NCI-H1436 (cell line): ENCODE measurements around the gene ZNHIT2.

ENCODE experiments used
- DNase-seq: peaks from one replicate; lab custom pipeline; 2025; lab: John Stamatoyannopoulos, UW

ZNHIT2 gene

DNA sequence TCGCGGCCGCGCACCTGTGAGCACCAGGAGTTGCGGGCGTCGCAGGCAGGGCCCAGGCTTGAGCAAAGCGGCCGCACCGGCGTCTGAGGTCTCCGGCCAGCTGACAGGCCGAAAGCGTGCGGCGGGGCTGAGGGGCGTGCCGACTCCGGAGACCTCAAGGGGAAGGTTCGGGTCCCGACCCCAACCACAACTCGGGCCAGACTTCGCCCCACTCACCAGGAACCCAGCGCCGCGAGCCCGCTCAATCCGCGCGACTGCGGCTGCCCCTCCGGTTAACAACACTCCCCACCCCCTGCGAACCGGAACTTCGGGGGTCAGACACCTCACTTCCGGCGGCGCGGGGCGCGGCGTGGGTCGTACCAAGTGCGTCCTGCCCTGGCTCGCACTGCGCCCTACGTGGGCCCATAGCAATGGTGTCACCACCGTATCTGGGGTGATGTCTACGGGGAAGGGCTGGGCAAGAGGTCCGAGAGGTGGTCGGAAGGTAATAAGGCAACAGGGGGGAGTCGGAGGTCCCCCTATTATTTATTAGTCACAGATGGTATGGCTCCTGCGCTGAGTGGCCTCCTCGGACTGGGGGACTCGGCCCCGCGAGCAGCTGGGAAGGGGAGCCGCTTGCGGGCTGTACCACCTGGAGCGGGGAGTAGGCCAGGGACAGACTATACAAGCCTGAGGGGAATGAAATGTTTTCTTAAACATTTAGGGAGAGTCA, 16.9 kb upstream of the ZNHIT2 start, which contains the start of gene SYVN1:
SYVN1 (minus strand) TSS at position 280 of the 712 bp plus-strand sequence. CDS start 918 bp downstream, outside the sequence.
- DNase-seq, result peak; percentile 81

DNA sequence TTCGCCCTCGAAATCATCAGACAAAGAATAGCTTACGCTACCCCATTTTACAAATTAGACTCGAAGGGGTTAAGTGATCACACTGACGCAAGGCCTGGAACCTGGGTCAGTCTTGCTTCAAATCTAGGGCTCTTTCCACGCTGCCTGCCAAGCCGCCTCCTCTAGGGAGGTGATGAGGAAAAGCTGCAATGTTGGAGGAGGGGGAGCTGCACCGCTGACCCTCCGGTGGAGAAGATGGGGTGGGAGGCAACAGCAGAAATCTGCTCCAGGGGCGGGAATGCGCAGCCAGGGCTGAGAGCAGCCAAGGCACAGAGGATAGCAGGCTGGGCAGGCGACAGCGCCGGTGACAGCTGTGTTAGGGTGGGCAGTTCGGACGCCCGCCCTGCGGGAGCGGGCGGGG, 16.2 kb upstream of the ZNHIT2 start:
- DNase-seq, result no peak

DNA sequence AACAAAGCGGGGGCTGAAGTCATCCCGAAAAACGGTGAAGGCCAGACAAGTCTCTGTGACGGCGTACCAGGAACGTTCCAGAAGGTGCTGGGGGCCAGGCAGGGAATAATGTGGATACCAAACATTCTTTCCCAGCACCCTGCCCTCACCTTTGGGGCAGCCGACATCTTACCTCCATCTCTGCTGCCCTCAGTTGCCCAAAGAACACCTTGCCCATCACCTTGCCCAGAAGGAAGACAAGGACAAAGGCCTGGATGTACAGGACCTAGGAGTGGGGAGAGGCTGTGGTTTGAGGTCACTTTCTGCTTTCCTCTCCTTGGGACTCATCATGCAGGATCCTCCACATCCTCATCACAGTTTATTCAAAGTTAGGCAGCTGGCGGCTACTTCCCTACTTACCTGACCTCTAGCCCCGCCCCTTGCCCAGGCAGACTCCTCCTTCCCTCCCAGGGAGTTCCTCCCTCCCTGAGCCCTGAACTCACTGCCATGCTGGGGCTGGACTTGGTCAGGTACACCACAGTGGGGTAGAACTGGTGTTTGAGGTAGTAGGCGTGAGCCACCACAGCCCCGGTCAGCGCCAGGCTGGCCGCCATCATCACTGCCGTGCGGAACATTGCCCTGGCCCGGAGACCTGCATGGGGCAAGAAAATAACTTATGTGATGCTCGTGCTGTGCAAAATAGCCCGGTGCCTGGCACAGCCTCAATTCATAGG, 15.6 kb upstream of the ZNHIT2 start:
- no peak for DNase-seq

DNA sequence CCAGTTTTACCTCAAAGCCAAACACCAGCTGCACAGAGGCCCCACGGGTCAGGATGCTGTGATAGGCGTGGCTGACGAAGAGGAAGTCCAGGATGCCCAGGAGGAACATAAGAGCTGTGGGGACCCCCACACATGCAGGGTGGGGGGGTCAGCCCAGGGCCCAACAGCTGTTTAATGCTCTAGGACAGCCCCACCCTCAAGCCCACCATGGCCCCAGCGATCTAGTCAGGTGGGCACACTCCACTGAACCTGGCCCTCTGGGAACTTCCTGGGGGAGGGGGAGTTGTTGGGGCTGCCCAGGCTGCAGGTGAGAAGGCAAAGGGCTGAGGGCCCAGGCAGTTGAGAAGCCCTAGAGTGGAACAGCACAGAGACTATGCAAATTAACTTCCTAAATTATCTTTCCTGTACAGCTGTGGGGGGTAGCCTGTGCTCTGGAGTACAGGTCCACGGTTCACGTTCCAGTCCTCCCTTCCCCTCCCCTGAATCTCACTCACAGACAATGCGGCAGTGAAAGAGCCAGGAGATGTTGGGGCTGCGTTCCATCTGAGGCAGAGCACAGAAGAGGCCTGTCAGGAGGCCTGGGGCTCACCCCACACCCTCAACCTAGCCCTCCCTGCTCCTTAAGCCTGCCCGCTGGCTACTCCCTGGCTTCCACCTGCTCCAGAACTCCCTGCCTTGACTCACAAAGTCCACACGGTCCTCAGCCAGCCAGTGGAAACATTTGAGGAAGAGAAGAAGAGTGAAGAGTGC, 14.9 kb upstream of the ZNHIT2 start:
- no peak for DNase-seq

DNA sequence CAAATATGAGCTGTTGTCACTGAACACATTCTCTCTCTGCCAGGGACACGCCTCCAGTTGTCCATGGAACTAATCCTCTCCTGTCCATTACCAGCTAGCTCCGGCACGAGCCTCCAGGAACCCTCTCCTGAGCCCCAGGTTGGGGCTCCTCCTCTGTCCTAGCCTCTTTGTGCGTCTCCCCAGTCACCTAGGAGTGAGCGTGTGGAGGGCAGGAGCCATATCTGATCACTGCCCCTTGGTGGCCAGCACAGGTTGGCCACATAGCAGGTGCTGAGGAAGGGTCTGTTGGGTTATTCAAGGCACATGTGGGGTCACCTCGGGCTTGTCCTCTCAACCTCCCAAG, 14.4 kb upstream of the ZNHIT2 start:
- DNase-seq, result no peak

DNA sequence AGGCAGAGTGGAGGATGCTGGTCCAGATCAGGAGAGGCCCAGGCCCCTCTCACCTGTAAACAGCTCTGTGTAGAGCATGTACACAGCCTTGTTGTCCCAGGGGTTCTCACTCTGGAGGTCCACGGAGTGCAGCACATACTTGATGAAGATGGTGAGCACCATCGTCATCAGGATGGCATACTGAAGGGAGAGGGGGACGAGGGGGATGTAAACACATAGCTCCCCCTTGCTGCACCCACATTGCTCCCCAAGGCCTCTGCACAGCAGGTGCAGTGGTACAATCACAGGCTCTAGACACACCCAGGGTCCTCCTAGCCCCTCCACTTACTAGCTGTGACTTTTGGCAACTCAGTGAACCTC, 13.9 kb upstream of the ZNHIT2 start:
- DNase-seq, result no peak

DNA sequence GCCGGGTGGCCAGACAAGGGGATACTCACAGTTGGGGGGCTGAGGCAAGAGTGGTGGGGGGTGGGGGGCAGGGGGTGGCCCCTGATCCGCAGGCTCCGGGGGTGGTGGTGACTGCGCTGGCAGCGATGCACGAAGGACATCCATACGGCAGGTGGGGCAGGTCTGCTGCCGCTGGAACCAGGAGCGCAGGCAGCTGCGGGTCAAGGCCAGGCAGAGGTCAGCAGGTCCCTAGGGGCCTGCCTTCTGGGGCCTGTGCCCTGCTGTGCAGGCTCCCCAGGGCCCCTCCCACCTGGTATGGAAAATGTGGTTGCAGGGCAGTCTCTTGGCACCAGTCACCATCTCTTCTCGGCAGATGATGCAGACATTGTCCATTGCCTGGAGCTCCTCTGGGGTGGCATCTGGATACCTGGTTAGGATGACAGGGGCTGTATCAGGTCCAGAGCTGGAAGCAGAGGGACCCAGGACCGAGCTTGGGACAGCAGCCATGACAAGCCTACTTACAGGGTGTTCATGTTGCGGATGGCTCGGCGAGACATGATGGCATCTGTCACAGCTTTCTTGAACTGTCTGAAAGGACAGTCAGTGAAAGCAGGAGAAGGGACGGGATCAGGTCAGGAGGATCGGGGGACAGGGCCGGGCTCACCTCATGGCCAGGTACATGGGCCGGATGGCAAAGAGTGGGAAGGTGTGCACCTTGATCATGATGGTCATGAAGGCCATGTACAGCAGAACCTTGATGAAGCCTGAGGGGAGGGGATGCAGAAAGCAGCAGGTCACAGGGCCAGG, 13.3 kb upstream of the ZNHIT2 start:
- DNase-seq, result no peak

DNA sequence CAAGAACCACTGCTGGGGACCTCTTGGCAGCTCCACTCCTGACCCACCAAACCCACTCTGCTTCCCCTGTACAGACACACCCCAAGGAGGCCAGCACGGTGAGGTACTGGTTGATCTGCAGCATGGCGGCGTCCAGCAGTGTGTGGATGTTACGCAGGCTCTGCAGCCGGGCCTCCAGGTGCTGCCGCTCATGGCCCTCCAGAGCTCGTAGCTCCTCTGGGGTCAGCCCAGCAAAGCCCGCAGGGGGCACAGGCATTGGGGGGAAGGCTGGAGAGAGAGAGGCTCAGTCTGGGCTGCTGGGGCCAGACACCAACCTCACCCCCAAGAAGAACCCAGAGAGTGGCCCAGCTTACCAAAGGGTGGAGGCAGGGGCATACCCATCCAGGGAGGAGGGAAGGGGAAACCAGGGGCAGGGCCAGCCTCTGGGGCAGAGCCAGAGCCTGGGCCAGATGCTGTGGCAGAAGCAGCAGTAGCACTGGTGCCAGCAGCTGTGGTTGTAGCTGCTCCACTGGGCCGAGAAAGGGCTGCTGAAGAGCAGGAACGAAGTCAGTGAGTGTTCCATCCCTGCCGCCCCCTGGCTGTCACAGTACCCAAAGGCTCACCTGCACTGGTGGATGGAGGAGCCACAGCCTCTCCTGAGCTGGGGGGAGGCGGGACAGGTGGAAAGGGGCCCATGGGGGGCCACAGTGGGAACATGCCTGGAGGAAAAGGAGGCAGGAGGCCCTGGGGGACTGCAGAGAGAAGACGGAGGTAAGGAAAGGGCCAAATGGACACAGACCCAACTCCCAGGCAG, 12.3 kb upstream of the ZNHIT2 start:
- DNase-seq, result no peak

DNA sequence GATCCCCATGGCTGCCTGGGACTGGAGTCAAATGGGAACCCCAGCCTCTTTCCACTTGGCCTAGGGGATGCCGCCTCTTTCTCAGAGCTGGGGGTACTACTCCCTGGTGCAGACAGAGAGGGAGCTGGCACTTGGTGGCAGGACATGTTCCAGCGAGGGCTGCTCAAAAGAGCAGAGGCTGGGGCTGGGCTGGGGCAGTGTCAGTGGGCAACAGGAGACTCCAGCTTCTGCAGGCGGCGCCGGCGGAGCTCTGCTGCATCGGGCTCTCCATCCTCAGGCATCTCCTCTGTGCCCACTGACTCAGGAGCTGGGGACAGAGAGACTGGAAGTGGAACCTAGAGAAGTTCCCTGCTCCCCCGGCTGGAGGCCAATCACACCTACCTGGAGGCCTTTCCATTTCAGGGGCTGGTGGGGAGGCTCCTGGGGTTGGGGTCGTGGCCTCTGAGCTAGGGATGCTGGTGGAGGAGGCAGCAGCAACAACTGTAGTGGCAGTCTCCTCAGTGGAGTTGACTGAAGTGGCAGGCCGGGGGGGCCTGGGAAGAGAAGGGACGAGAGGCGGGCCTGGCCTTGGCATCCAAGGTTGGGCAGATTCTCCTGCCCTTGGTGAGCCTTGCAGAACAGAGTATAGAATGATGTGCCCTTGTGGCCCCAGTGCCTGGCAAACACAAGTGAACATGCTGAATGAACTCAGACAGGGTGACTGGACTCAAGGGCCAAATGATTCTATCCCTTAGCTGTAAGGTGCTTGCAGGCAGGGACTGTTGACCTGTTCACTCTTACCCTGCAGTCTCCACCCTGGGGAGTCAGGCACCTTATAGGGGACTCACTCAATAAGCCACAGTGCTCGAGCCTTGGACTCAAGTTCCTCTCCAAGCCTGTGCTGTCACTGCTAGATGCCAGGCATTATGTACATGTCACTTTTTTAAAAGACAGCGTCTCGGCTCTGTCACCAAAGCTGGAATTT, 11.0 kb upstream of the ZNHIT2 start:
- no peak for DNase-seq

DNA sequence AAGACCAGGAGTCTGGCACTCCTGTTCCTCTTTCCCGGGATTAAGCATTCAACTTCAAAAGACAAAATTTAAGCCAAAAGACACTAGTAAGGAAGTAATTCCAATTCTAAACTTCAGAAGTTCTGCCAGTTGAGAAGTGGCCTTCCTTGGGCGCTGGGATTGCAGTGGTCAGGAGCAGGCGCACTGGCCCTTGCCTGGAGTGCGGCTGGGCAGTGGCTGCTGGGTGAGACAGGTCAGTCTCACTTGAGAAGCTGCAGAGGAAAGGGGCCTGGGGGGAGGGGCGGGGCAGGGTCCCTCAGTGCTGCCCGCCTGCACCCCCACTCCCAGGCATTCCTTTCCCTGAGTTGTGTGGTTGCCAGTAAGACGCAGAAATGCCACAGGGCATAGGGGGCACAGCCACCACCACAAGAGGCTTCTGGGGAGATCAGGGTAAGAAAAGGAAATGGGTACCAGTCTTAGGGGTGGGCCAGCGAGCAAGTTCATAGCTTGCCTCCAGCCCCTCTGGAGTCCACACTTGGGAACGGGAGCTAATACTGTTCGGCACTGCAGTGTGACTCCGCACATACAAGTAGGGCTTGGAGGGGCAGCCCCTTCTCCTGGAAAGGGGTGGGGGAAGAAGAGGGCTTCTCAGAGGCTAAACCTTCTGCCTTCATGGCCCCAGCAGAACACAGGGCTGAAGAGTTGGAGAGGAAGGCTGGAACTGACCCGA, 10.1 kb upstream of the ZNHIT2 start:
- DNase-seq, result no peak

DNA sequence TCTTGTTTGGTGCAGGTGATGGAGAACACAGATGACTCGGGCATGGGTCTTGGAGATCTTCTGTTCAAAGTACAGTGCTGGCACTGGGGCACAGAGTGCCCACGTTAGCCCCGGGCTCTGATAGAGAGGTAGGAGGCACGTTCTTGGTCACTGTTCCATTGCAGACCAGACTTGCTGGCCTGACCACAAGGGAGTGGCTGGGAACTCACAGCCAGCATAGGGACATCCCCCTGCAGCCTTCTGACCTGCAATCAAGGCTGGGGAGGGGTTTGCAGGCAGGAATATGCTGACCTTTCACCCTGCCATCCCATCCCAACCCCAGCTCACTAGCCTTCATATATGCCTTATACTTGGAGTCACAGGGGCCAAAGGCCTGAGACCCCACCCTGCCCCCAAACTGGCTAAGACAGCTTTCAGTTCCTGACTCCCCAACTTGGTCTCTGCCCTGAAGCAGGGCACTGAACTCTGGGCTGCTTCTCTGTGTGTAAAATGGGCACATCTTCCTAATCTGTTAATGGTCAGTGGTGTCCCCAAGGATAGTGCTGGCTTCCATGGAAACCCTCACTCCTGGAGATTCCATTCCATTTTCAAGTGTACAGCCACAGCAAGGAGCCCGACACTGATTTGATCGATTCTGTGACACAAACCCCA, 9.2 kb upstream of the ZNHIT2 start:
- DNase-seq, result no peak

DNA sequence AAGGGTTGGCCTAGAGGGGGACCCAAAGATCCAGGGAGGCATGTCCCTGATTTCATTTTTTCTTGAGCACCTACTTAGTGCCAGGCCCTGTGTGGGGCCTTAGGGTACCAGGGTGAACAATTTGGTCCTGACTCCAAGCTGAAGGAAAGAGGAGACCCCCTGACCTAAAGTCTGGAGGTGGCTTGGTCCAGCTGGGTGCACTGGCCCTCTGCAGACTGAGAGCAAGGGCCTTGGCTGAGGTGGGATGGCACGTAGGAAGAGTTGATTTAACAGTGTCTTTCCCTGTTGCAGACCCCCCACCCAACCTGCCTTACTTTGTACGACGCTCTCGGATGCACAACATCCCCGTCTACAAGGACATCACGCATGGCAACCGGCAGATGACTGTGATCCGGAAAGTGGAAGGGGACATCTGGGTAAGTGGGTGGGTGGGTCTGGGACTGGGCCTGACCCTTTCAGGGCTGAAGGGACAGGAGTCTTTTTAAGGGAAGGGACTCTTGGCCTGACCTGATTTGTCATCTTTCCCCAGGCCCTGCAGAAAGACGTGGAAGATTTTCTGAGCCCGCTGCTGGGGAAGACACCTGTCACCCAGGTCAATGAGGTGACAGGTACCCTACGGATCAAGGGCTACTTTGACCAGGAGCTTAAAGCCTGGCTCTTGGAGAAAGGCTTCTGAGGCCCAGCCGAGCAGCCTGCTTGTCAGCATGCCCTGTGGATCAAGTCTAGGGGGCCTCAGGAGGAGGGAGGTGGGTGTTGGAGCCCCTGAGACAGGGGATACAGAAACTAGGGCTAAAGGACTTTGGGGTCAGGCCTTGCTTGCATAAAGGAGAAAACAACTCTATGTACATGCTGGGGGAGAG, 7.9 kb upstream of the ZNHIT2 start:
- no peak for DNase-seq

DNA sequence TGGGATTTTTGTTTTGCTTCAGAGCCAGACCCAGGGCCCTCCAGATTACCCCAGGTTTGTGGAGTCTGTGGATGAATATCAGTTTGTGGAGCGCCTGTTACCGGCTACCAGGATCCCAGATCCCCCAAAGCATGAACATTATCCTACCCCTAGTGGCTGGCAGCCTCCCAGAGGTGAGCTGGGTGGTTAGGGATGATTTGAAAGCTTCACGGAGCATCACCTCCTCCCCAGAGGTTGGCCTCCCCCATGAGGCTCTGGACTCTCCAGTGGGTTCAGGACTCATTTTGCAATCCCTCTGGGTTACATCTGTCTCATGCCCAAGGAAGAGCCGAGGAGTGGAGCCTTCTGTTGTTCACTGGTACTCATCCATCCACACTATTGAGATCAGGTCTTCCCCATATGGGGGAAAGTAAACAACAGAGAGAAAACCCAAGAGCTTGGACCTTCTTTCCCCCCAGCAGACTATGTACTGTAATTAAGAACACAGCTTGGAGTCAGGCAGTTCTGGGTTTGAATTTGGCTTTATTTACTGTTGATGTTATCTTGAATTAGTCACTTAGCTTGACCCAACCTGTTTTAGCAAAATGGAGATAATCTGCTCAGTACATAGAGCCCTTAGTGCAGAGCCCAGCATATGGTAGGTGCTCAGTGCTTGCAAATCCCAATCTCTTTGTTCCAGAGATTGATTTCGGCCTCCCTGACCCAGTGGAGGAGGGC, 7.1 kb upstream of the ZNHIT2 start:
- DNase-seq, result no peak

DNA sequence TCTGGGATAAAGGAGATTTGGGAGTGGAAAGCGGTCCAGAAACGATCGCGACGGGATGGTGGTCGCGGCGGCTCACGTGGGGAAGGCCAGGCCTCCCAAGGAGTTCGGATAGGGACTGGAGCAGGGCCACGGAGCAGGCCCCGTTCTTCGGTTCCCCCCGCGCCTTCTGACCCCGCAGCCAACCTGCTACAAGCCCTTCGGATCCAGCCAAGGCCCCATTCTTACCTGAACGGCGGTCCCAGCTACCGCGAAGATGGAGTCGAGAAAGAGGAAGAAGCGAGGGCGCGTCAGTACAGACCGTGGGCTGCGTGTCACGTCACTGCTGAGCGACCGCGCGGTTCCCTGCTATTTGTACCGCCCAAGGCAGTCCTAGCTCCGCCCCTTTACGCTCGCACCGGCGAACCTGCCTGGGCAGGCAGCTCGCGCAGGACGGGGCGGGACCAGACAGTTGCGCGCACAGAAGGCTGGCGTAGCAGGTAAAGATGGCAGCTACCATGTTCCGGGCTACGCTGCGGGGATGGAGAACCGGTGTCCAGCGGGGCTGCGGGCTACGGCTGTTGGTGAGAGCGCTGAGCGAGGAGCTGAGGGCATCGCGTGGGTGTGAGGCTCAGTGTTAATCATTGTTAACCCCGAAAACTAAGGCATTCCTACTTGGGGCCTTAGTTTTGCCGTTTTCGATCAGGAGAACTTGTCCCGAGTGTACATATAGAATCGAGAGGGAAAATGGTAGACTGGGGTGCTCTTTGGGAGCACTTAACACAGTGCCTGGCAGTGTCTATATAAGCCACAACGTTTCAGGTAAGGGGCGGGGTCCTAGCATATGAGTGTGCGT, 4.6 kb upstream of the ZNHIT2 start, which contains the start of the genes FAU and MRPL49:
FAU (minus strand) TSS at position 270 of the 832 bp plus-strand sequence. CDS start 321 bp downstream, outside the sequence.
MRPL49 (plus strand) TSS at position 457 of the 832 bp plus-strand sequence; CDS start at position 483, 26 bp downstream.
- peak; percentile 98 for DNase-seq

DNA sequence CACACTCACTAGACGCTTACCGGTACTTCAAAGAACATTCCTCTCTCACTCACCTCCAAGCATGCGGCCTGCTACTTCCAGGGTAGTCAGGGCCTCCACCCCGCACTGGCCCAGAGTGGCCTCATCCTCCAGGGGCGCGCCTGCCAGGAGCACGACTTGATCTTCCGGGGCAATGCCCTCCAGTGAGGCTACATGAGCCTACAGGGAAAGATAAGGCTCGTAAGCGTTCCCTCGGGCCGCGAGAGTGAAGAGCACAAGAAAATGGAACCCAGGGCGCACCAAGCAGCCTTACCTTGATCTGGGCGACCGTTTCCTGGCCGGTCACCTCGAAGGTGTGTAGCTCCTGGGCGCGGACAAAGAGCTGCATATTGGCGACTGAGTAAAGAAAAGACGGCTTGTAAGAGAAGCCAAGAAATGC, 4.0 kb upstream of the ZNHIT2 start:
- DNase-seq, result no peak

DNA sequence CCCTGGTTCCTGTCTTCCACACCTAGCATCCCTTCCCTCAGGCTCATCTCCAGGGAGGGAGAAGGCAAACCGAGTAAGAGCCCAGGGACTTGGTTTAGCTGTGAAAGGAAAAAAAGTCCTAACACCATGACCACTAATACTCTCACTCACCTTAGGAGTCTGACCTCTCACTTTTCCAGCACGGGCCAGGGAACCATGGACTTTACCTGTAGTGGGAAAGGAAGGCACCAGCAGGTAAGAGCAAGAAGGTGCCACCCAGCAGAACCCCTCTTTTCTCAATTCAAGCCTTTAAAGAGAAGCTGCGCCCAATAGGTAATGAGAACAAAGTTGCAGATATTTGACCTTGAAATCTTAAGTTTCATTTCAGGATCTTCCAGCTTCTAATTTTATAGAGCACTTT, 3.3 kb upstream of the ZNHIT2 start:
- DNase-seq, result no peak
